ENCODE data around the gene DUSP22.

Gene DUSP22

DNA sequence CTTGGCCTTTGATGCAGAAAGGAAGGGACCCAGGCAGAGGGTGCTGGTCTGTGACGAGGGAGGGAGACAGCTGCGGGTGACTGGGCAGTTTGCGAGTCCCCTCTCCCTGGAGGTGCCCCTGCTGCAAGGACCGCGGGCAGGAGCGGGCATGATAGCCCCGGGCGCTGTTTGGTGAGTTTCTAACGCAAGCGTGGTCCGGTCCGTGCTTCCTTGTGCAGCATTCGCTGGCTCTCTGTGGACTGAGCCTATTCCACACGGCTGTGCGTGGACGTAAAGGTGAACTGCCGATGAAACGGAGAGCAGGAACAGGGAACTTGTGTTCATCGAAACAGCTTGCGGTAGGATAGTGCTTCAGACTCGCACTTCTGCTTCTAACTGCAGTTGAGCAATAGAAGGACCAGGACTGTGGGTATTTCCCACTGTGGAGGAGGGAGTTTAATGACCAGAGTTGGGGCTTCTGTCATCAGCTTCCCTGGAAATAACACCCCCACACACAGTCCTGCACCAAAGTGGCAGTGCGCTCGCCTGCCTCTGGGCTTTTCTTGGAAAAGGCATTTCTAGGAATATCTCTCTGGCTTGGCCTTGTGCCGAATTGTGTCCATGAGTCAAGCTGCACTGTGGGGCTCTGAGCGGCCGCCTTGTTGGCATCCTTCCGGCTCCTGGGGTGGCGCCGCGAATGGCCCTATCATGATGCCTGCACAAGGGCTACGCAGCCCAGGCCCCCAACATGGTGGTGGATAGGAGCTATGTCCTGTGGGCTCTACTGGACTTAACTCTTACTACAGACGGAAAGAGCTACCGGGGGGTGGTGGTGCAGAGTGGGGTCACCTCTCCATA, 48.9 kb downstream of the DUSP22 start:
- DNase-seq, result no peak

DNA sequence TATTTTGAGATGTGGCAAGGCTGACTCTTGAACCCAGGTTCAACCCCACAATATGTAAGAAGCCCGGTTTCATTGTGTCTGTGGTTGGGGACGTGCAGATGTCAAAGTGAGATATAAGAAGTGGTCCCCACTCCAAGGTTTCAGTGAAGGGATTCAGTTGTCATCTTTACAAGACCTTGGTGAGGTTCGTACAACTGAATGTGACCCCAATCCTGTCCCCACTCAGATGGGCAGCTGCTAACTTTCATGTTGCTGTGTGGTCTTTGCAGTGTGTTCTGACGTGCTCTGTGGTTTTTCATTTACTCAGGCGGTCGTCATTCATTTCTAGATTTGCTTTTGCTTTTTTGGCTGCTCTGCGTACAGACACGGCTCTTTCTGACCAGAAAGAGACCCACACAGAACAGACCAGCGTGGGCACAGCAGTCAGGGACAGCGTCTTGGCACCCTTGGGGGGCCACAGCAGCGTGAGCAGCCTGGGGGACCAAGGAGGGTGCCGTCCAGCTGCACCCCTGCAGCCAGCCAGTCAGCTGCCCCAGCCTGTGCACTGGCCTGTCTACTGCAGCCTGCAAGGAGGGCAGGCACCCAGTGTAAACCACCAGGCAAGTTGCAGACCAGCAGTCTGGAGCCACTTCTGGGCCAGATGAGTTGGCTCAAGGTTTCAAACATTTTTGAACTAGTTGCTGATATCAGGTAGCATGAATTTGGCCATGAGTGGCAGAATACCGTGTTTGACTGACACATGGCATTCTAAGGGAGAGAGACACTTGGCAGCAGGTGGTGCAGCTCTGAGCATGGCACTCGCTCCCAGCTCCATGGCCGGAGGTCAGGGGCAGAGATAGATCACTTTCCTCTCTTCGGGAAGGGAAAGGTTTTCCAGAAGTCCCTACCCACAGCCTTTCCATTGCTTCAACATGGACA, 49.9 kb downstream of the DUSP22 start:
- DNase-seq, result no peak

DNA sequence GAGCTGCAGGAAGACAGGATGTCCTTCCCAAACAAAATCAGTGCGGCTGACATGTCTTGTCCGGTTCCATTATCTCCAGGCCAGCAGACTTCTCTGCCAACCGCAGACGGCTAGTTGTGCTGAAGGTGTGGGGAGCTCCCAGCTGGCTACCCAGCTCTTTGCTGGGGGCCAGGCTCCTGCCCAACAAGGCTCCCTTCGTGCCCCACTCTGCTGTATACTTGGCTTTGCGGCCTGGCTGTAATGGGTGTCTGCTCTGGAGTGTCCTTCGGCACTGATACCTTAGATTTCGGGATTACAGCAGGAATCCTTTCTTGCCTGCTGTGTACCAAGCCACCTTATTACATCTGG, 50.5 kb downstream of the DUSP22 start:
- DNase-seq, result no peak

DNA sequence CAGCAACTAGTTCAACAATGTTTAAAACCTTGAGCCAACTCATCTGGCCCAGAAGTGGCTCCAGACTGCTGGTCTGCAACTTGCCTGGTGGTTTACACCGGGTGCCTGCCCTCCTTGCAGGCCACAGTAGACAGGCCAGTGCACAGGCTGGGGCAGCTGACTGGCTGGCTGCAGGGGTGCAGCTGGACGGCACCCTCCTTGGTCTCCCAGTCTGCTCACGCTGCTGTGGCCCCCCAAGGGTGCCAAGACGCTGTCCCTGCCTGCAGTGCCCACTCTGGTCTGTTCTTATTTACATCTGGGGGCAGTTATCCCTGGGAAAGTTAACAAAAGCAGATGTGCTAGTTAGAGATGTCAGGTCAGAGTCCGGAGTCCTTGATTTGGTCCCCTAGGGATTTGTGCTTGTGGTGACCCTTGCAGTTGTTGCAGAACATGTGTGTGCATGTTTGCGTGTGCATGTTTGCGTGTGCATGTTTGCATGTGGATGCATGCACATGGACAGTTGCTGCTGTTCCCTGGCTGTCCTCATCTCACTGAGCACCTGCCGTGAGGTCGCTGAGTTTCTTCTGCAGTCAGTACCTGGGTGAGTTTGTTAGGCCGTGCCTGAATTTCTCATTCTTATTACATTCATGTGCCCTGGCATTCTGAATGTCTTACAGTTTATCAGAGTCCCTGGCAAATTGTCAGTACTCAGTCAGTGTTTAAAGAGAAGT, 51.1 kb downstream of the DUSP22 start:
- DNase-seq, result no peak

DNA sequence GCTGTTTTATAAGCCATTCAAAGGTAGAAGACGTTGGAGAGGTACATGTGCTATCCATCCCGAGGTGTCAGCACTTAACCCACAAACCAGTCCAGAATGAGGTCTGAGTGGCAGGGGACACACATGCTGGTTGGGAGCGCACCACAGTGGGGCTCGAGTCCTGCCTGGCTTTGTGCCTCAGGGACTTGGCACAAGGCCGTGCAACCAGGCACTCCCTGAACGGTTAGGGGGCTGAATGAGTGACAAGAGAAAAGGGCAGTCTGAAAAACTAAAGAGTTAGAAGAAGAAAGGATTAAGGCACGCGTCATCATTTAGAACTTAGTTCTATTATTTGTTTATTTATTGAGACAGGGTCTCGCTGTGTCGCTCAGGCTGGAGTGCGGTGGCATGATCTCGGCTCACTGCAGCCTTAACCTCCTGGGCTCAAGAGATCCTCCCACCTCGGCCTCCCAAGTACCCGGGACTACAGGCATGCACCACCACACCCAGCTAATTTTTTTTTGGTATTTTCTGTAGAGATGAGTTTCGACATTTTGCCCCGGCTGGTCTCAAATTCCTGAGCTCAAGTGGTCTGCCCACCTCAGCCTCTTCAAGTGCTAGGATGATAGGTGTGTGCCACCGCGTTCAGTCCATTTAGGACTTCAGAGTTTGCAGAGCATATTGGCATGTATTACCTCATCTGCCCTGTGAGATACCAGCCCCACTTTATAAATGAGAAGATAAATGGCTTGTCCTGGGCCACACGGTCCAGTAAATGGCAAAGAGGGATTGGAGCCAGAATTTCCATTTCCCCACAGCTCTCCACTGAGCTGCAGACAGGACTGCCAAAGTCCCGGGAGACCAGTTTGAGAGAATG, 51.9 kb downstream of the DUSP22 start:
- no peak for DNase-seq

DNA sequence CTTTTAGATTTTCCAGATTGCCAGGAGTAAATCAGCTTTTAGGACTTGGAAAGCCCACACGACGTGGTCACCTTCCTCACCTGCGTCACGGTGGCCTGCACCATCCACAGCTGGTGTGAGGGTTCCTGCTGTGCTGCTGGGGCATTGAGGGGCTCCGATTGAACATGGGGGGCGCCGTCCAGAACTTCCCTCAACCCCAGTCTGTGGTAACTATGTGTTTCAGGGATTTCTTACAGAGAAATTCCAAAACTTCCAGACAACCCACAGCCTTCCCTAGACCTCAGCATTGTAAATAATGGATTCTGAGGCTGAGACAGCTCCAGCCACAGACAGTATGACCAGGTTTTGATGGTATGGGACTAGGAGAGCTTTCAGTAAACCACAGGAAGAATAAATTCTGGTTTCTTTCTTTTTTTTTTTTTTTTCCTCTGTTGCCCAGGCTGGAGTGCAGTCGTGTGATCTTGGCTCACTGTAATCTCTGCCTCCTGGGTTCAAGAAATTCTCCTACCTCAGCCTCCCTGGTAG, 52.6 kb downstream of the DUSP22 start:
- DNase-seq, result no peak

DNA sequence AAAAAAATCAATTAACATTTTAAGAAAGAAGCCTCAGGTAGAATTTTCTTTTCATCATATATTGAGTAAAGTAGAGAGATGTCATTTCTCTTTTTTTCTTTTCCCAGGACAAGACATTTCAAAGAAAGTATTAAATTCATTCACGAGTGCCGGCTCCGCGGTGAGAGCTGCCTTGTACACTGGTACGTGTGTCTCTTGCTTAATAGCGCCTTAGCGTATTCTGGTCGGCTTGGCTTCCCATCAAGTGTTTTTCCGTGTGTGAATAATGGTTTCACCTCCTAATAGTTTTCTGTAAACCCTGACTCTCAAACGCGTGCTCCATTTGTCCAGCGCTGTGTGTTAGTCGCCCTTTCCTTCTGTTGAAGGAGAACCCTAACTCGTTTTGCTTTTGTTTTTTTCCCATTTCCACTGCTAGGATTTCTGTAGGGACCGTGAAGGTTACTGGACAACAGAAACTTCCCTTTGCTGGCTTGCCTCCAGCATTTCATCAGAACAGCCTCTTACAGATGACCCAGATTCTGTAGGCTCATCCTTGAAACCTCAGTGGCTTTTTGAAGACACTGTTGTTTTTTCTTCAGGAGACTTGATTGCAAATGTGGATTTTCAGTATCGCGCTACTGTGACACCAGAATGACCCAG, 53.6 kb downstream of the DUSP22 start:
- DNase-seq, result no peak

- DNase-seq, result no peak
Measured at GRCh38 chr6:346386-347030, 54.2 kb downstream of the DUSP22 start.

DNA sequence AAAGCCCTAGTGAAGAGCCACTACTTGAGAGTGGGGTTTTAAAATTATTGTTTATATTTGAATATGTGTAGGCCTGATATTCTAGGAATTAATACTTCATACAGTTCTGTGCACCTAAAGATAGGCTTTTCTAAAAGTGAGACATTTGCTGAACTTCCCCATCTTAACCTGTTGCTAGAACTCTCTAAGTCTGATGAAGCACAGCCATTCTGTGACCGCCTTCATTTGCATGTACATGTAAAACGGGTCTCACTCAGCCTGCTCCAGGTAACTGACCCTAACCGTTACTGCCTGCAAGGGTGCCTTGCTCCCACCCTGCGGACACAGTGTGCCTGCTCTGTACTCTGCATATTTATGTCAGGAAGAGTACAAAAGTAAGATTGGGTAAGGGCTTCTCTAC, 54.9 kb downstream of the DUSP22 start:
- DNase-seq, result no peak

- no peak for DNase-seq
Measured at GRCh38 chr6:347951-348859, 55.9 kb downstream of the DUSP22 start.

DNA sequence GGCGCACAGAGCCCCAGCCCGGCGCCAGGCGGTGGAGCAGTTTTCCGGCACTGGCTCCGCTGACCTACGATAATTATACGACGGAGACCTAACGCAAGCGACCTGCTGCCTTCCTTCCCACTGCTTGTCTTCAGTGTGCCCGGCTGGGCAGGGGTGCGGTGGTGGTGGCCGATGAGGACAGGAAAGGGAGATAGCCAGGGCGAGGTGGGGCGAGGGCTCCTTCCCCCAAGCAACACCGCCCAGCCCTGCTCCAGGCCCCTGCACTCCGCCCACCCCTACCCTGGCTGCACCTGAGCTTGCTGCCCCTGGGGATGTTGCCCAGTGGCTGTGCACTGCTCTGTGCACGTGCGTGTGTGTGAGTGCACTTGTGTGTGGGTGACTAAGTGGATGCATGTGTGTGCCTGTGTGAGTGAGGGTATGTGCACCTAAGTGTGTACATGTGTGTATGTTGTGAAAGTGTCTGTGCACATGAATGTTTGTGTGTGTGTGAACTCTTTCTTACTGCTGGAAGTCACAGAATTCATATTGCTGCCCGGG, 56.6 kb downstream of the DUSP22 start:
- no peak for DNase-seq

DNA sequence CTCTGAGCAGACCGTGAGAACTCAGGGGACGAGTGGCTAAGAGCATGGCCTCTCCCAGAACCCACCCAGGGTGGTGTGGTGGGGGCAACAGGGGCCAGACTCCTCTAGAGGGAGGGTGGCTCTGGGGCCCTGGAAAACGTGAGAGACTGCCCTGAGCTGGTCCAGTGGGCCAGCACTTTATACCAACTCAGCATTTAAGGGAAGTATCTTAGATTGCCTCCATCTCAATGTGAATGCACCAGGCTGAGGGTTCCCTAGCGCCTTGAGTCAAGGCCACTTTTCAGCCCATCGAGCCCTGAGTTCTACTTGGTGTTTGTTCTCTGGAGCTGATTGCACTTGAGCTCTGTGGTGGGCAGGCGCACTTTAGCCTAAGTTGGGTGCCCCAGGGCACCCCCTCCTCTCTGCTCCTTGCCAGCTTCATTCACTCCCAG, 57.2 kb downstream of the DUSP22 start:
- DNase-seq, result no peak

DNA sequence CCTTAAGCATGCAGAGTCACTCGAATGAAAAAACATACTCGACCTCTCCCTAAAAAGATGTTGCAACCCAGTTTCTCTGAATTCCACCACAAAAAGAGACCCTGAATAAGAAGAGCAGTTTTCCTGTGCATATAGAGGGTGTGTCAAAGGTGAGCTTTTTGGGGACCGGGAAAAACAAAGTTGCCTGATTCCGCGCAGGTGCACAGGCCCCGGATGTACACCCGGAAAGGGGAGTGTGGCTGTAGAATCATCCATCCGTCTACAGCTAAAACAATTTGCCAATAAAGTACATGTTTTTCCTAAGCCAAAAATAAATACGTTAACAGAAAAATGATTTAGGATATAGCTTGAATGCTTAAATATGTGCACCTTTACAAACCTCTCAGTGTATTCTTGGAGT, 58.1 kb downstream of the DUSP22 start:
- no peak for DNase-seq

DNA sequence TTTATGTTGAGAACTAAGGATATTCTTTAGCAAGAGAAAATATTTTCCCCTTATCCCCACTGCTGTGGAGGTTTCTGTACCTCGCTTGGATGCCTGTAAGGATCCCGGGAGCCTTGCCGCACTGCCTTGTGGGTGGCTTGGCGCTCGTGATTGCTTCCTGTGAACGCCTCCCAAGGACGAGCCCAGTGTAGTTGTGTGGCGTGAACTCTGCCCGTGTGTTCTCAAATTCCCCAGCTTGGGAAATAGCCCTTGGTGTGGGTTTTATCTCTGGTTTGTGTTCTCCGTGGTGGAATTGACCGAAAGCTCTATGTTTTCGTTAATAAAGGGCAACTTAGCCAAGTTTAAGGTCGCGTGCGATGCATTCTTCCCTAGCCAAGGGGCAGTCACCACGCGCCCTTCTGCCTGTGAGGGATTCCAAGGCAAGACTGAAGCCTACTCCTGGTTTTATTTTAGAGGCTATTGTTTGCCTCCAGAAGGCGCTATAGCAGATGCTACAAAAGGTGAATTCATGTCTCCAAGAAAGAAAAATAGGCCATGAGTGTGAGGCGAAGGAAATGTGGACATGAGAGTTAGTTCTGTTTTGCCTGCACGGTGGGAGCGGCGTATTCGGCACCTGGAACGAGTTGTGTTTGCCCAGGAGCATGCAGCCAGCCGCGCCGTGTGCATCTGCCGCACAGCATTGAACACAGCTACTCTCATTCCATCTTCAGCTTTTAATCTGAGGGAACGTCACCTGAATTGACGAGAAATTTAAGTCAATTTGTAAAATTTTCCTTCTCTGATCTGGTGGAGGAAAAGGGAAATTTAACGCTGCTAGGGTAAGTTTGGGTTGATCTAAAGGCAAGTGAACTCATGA, 59.0 kb downstream of the DUSP22 start:
- DNase-seq, result no peak

- no peak for DNase-seq
Measured at GRCh38 chr6:351867-352289, 59.6 kb downstream of the DUSP22 start.

DNA sequence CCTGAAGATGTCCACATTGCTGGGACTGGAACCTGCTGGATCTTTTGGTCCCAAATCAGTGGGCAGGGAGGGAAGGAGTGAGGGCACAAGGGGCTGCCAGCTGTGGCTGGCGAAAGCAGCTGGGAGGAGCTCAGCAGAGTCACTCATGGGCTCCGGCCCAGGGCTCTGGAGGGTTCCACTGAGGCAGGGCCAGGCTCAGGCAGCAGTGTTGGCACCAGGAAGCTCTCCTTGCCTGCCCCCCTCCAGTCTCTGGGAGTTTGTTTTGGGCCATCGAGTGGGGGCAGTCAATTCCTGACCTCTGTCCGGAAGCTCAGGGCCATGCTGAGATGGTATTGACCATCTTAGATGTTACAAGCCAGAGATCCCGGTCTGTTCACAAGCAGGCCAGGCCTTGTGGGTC, 60.2 kb downstream of the DUSP22 start:
- no peak for DNase-seq

- DNase-seq, result no peak
Measured at GRCh38 chr6:352896-353470, 60.7 kb downstream of the DUSP22 start.
